BLaER1 treated with 17β-estradiol and CSF1 and Interleukin-3, amounts not matched to agents 10 nM and 100 nM (cell line): ENCODE data around the gene EPO.

Experiments
- H3K27ac ChIP-seq, 11 experiments: shearing (Covaris generic); formaldehyde crosslinking; 2 replicates each; pipeline ENCODE4 v1.8.1; 2022
- H3K27me3 ChIP-seq, 11 experiments: shearing (Covaris generic); formaldehyde crosslinking; 2 replicates each; pipeline ENCODE4 v1.8.1; 2022
- H3K36me3 ChIP-seq, 11 experiments: shearing (Covaris generic); formaldehyde crosslinking; 2 replicates each; pipeline ENCODE4 v1.8.1; 2022
- H3K4me1 ChIP-seq, 10 experiments: shearing (Covaris generic); formaldehyde crosslinking; 2 replicates each; pipeline ENCODE4 v1.8.1; 2022
- H3K4me2 ChIP-seq, 11 experiments: shearing (Covaris generic); formaldehyde crosslinking; 2 replicates each; pipeline ENCODE4 v1.8.1; 2022
- H3K4me3 ChIP-seq, 10 experiments: shearing (Covaris generic); formaldehyde crosslinking; 2 replicates each; pipeline ENCODE4 v1.8.1; 2022
- H3K9ac ChIP-seq, 11 experiments: shearing (Covaris generic); formaldehyde crosslinking; 2 replicates each; pipeline ENCODE4 v1.8.1; 2022
- H3K9me3 ChIP-seq, 11 experiments: shearing (Covaris generic); formaldehyde crosslinking; replicated peaks in 1 of 11; 2 replicates each; pipeline ENCODE4 v1.8.1; 2022
- H4K20me1 ChIP-seq, 11 experiments: shearing (Covaris generic); formaldehyde crosslinking; 2 replicates each; pipeline ENCODE4 v1.8.1; 2022
- Cebpa-rat ChIP-seq, 11 experiments: shearing (Covaris generic); IDR thresholded peaks; 2 replicates each; pipeline ENCODE4 v1.8.1; 2022

EPO gene

DNA sequence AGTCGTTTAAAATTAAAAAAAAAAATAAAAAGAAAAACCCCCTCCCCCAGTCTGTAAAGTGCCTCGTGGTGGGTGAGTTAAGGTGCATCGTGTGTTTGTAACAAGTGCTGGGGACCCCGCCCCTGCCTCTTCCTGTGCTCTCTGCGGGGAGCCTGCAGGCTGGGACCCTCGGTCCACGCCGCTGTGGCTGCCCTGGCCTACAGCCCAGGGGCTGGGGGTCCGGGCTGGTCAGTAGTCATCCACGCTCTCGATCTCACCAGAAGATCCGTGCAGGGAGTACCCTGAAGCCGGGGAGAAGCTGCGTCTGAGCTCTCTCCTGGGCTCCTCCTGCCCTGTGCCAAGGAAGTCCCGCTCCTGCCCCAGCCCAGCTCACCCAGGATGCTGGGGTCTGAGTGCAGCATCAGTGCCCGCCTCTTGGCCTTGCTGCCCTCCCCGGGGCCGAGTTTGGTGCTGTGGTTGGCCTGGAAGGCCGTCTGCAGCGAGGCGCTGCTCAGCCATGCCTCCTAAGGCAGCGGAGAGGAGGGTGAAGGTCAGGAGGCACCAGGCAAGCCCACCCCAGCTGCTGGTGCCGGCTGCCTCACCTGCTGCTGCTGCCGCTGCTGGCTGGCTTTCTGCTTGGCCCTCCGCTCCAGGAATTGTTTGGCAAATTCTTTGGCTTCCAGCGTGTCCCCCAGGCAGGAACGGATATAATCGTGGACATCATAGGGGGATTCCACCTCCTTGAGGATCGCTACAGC lies 38.6 kb upstream of the EPO start:
- H3K27ac ChIP-seq = no peak overlapping the region
- H3K36me3 ChIP-seq = peaks cover 98 to 100% (median 100%) of the 10 kb centered on the region in 11 experiments
- H3K27me3 ChIP-seq = no peaks in the 10 kb centered on the region
- peaks cover 89 to 100% (median 96%) of the 10 kb centered on the region in 11 experiments for H4K20me1 ChIP-seq
- no peak overlapping the region for H3K9ac ChIP-seq
- H3K9me3 ChIP-seq = no peaks in the 10 kb centered on the region
- no peak overlapping the region for H3K4me3 ChIP-seq
- TF ChIP-seq Cebpa-rat (IDR thresholded peaks at IDR 0.05) = no peak
- H3K4me1 ChIP-seq = peaks cover 7 to 52% (median 25%) of the 10 kb centered on the region in 10 experiments; a peak in 19 of 20 replicates
- no peak overlapping the region for H3K4me2 ChIP-seq

- Histone ChIP-seq H3K36me3 (peaks cover 98 to 100% (median 100%) of the 10 kb centered on the region in 11 experiments), H3K4me2 (no peak overlapping the region), H3K4me3 (no peak overlapping the region), H4K20me1 (peaks cover 89 to 100% (median 96%) of the 10 kb centered on the region in 11 experiments), H3K4me1 (peaks cover 5 to 46% (median 18%) of the 10 kb centered on the region in 10 experiments; a peak in 19 of 20 replicates), H3K9ac (no peak overlapping the region), H3K9me3 (no peaks in the 10 kb centered on the region), H3K27me3 (no peaks in the 10 kb centered on the region), H3K27ac (no peak overlapping the region)
- TF ChIP-seq Cebpa-rat (IDR thresholded peaks at IDR 0.05) = no peak
Measured at GRCh38 chr7:100682228-100682741, 38.0 kb upstream of the EPO start.

GRCh38 chr7:100682991-100683658 lies 37.1 kb upstream of the EPO start:
- Histone ChIP-seq H3K4me1 (peaks cover 0 to 44% (median 12%) of the 10 kb centered on the region in 10 experiments; a peak in 14 of 20 replicates), H3K27me3 (no peaks in the 10 kb centered on the region), H4K20me1 (peaks cover 87 to 100% (median 95%) of the 10 kb centered on the region in 11 experiments), H3K4me3 (no peak overlapping the region), H3K9ac (no peak overlapping the region), H3K4me2 (no peak overlapping the region), H3K9me3 (no peaks in the 10 kb centered on the region), H3K36me3 (peaks cover 97 to 100% (median 99%) of the 10 kb centered on the region in 11 experiments), H3K27ac (no peak overlapping the region)
- no peak for TF ChIP-seq Cebpa-rat (IDR thresholded peaks at IDR 0.05)

GRCh38 chr7:100683659-100684533 lies 36.4 kb upstream of the EPO start:
- H3K27ac ChIP-seq = no peak overlapping the region
- H3K4me3 ChIP-seq = no peak overlapping the region
- no peak overlapping the region for H3K9ac ChIP-seq
- no peaks in the 10 kb centered on the region for H3K27me3 ChIP-seq
- H3K36me3 ChIP-seq = peaks cover 97 to 100% (median 99%) of the 10 kb centered on the region in 11 experiments
- no peak overlapping the region for H3K4me2 ChIP-seq
- no peaks in the 10 kb centered on the region for H3K9me3 ChIP-seq
- TF ChIP-seq Cebpa-rat (IDR thresholded peaks at IDR 0.05) = no peak
- peaks cover 87 to 100% (median 95%) of the 10 kb centered on the region in 11 experiments for H4K20me1 ChIP-seq
- H3K4me1 ChIP-seq = peaks cover 7 to 44% (median 14%) of the 10 kb centered on the region in 10 experiments

- no peak overlapping the region for H3K4me2 ChIP-seq
- H3K9ac ChIP-seq = no peak overlapping the region; a peak in 1 of 22 replicates
- peaks cover 14 to 44% (median 20%) of the 10 kb centered on the region in 10 experiments for H3K4me1 ChIP-seq
- no peak overlapping the region for H3K27ac ChIP-seq
- TF ChIP-seq Cebpa-rat (IDR thresholded peaks at IDR 0.05) = no peak
- H4K20me1 ChIP-seq = peaks cover 87 to 100% (median 95%) of the 10 kb centered on the region in 11 experiments
- H3K9me3 ChIP-seq = no peaks in the 10 kb centered on the region
- H3K27me3 ChIP-seq = no peaks in the 10 kb centered on the region
- H3K4me3 ChIP-seq = no peak overlapping the region
- peaks cover 90 to 98% (median 95%) of the 10 kb centered on the region in 11 experiments for H3K36me3 ChIP-seq
Measured at GRCh38 chr7:100684534-100685042, 35.7 kb upstream of the EPO start.

DNA sequence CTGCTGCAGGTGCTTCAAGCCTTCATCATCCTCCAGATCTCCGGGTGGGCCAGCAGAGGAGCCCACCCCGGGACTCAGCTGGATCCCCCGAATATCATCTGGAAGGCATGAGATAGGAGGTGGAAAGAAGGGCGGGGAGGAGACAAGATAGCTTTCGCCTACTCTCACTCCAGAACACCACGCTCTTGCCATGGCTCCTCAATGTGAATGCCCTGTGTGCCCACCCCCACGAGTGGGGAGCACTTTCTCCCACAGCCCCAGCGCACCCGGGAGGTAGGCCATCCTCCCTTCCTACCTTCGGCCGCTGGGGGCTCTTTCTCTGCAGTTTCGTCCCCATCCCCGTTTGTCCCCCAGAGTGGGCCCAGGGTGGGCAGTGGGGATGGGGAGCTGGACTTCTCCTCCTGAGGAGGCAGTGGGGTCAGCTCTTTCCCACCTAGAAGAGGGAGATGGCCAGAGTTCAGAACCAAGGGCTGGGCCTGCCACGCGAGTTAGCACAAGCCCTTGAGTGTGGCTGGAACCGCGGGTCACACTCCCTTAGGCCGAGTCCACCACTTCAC lies 35.1 kb upstream of the EPO start:
- H3K27ac ChIP-seq = no peak overlapping the region
- H3K9me3 ChIP-seq = no peaks in the 10 kb centered on the region
- no peak overlapping the region; a peak in 1 of 22 replicates for H3K9ac ChIP-seq
- H3K4me2 ChIP-seq = no peak overlapping the region
- peaks cover 87 to 100% (median 95%) of the 10 kb centered on the region in 11 experiments for H4K20me1 ChIP-seq
- H3K27me3 ChIP-seq = no peaks in the 10 kb centered on the region
- peaks cover 84 to 92% (median 89%) of the 10 kb centered on the region in 11 experiments for H3K36me3 ChIP-seq
- no peak overlapping the region for H3K4me3 ChIP-seq
- H3K4me1 ChIP-seq = peaks cover 19 to 44% (median 23%) of the 10 kb centered on the region in 10 experiments
- no peak for TF ChIP-seq Cebpa-rat (IDR thresholded peaks at IDR 0.05)

- H3K4me2 ChIP-seq = no peak overlapping the region
- H3K27ac ChIP-seq = no peak overlapping the region
- no peak for TF ChIP-seq Cebpa-rat (IDR thresholded peaks at IDR 0.05)
- no peak overlapping the region for H3K4me3 ChIP-seq
- H3K4me1 ChIP-seq = peaks cover 25 to 44% (median 28%) of the 10 kb centered on the region in 10 experiments
- no peaks in the 10 kb centered on the region for H3K27me3 ChIP-seq
- no peak overlapping the region for H3K9ac ChIP-seq
- H3K9me3 ChIP-seq = no peaks in the 10 kb centered on the region
- H3K36me3 ChIP-seq = peaks cover 79 to 92% (median 84%) of the 10 kb centered on the region in 11 experiments
- peaks cover 87 to 100% (median 95%) of the 10 kb centered on the region in 11 experiments for H4K20me1 ChIP-seq
Measured at GRCh38 chr7:100685631-100686145, 34.6 kb upstream of the EPO start.
